CD4-positive, alpha-beta T cell (primary cell): ENCODE results near the gene CLEC11A. TPM values are rescaled to one million over a fixed set of nuclear protein-coding genes. Genes with fewer than 3 reads are reported as not detected.

ENCODE experiments used
- ATAC-seq: fragments of 200-7000 bp; cut with Tn5 transposase; one replicate; pipeline ENCODE4 v1.10.0; 2022; ENCODE audit warnings: mild to moderate bottlenecking; ENCODE audit not compliant: poor library complexity
- CTCF ChIA-PET: fragments of 350-600 bp; sonication (Branson Sonifier 250); formaldehyde crosslinking; loops from one replicate; lab custom pipeline; 2021; ENCODE audit warnings: antibody characterized with exemption, inconsistent platforms; lab: Charles Lee
- POLR2A ChIA-PET: fragments of 350-600 bp; sonication (Branson Sonifier 250); formaldehyde crosslinking; loops from one replicate; lab custom pipeline; 2021; ENCODE audit warnings: antibody characterized with exemption, inconsistent platforms; lab: Charles Lee
- DNase-seq, 14 experiments: peaks; one replicate each; pipeline ENCODE4 v3.0.0-alpha.2; 2013 to 2020; ENCODE audit warnings: mixed read lengths in 2 of 14
- H3K27ac ChIP-seq, 2 donors: one replicate each; pipeline versions ENCODE4 v1.5.1 to v1.7.0; 2013; ENCODE audit warnings: low read length in 2 of 2, low read depth in 1 of 2, mild to moderate bottlenecking in 1 of 2
- H3K27me3 ChIP-seq, 2 experiments: 1 replicate in 1 of 2; 2 replicates in 1 of 2; pipeline versions ENCODE4 v1.6.1 to v1.7.0; 2013; ENCODE audit warnings: low read length in 2 of 2, control low read depth in 1 of 2, mild to moderate bottlenecking in 1 of 2, moderate library complexity in 1 of 2; ENCODE audit not compliant: insufficient read depth in 2 of 2, control insufficient read depth in 1 of 2
- H3K36me3 ChIP-seq: one replicate; pipeline ENCODE4 v1.6.1; 2013; ENCODE audit warnings: low read length, control low read depth; ENCODE audit not compliant: insufficient read depth
- H3K4me1 ChIP-seq: one replicate; pipeline ENCODE4 v1.6.1; 2013; ENCODE audit warnings: low read length, control low read depth; ENCODE audit not compliant: insufficient read depth
- H3K4me3 ChIP-seq: one replicate; pipeline ENCODE4 v1.5.1; 2013; ENCODE audit warnings: mild to moderate bottlenecking, low read length, moderate library complexity
- H3K9me3 ChIP-seq, 2 experiments: 1 replicate in 1 of 2; 2 replicates in 1 of 2; pipeline versions ENCODE4 v1.6.1 to v1.7.0; 2013; ENCODE audit warnings: low read length in 2 of 2, mild to moderate bottlenecking in 2 of 2, control low read depth in 1 of 2, moderate library complexity in 1 of 2; ENCODE audit not compliant: control insufficient read depth in 1 of 2, insufficient read depth in 1 of 2
- H3K27ac Mint-ChIP-seq: one replicate; pipeline ENCODE4 v1.8.0; 2020; ENCODE audit warnings: mixed read lengths
- H3K27me3 Mint-ChIP-seq: one replicate; pipeline ENCODE4 v1.8.0; 2021; ENCODE audit warnings: mixed read lengths
- H3K36me3 Mint-ChIP-seq: one replicate; pipeline ENCODE4 v1.8.0; 2021; ENCODE audit warnings: low read depth, mixed read lengths
- H3K4me1 Mint-ChIP-seq: one replicate; pipeline ENCODE4 v1.8.0; 2021; ENCODE audit warnings: low read depth, mixed read lengths
- H3K4me3 Mint-ChIP-seq: one replicate; pipeline ENCODE4 v1.8.0; 2020; ENCODE audit warnings: mild to moderate bottlenecking, mixed read lengths
- H3K9me3 Mint-ChIP-seq: one replicate; pipeline ENCODE4 v1.8.0; 2020; ENCODE audit warnings: mixed read lengths
- CTCF ChIP-seq: fragments of 200-600 bp; IDR thresholded peaks from one replicate; pipeline ENCODE4 v1.8.0; 2022; ENCODE audit warnings: antibody characterized with exemption, mild to moderate bottlenecking
- intact Hi-C, 2 experiments: fragments of 100-400 bp; cut with DNase I in 1 of 2; cut with micrococcal nuclease in 1 of 2; formaldehyde crosslinking; loops; one replicate each; pipeline versions ENCODE4 v1.15.1 to v1.9.0; 2023 to 2025; cut with DNase I, micrococcal nuclease
- total RNA-seq, 174 experiments: library from RNA in 2 of 174; stranded (reverse) in 2 of 174; gene quantifications; one replicate each; pipeline ENCODE4 v1.2.3 and lab custom pipeline; 2021 to 2026

The CLEC11A gene
- total RNA-seq, 2 experiments from 2014 or later = 3.1 to 3.3 TPM

GRCh38 chr19:50702871-50703829 lies 20.0 kb upstream of the CLEC11A start:
- no peak for ATAC-seq
- Histone ChIP-seq H3K9me3 (peaks cover 0 to 9% of the 10 kb centered on the region in 2 experiments), H3K27ac (no peak overlapping the region), H3K36me3 (no peaks in the 10 kb centered on the region), H3K4me3 (no peak overlapping the region), H3K4me1 (no peaks in the 10 kb centered on the region), H3K27me3 (peaks cover 12 to 30% of the 10 kb centered on the region in 2 experiments)
- ChIA-PET CTCF (no interaction called here), POLR2A (no interaction called here)
- H3K36me3 Mint-ChIP-seq = no peaks in the 10 kb centered on the region
- H3K27me3 Mint-ChIP-seq = peaks cover 69% of the 10 kb centered on the region
- H3K4me1 Mint-ChIP-seq = no peaks in the 10 kb centered on the region
- no peak for DNase-seq
- no peaks in the 10 kb centered on the region for H3K9me3 Mint-ChIP-seq
- H3K27ac Mint-ChIP-seq = no peak overlapping the region
- no peak for TF ChIP-seq CTCF
- intact Hi-C loops = no loop called here
- no peak overlapping the region for H3K4me3 Mint-ChIP-seq

GRCh38 chr19:50703915-50704796 lies 19.0 kb upstream of the CLEC11A start:
- H3K9me3 Mint-ChIP-seq = no peaks in the 10 kb centered on the region
- CTCF ChIA-PET = no interaction called here
- no peaks in the 10 kb centered on the region for H3K4me1 ChIP-seq
- H3K4me3 ChIP-seq = no peak overlapping the region
- ATAC-seq (no peak), DNase-seq (no peak)
- H3K36me3 Mint-ChIP-seq = no peaks in the 10 kb centered on the region
- POLR2A ChIA-PET = no interaction called here
- H3K9me3 ChIP-seq = peaks cover 0 to 9% of the 10 kb centered on the region in 2 experiments
- TF ChIP-seq CTCF = no peak
- no peak overlapping the region for H3K27ac Mint-ChIP-seq
- H3K27me3 ChIP-seq = peaks cover 12 to 33% of the 10 kb centered on the region in 2 experiments
- peaks cover 64% of the 10 kb centered on the region for H3K27me3 Mint-ChIP-seq
- no peak overlapping the region for H3K27ac ChIP-seq
- no peaks in the 10 kb centered on the region for H3K4me1 Mint-ChIP-seq
- intact Hi-C loops = no loop called here
- no peak overlapping the region for H3K4me3 Mint-ChIP-seq
- no peaks in the 10 kb centered on the region for H3K36me3 ChIP-seq

- Histone ChIP-seq H3K27me3 (peaks cover 8 to 33% of the 10 kb centered on the region in 2 experiments), H3K27ac (no peak overlapping the region), H3K36me3 (no peaks in the 10 kb centered on the region), H3K4me1 (no peaks in the 10 kb centered on the region), H3K9me3 (peaks cover 0 to 14% of the 10 kb centered on the region in 2 experiments), H3K4me3 (no peak overlapping the region)
- intact Hi-C loops = loop anchor here (1.0 to 5.0 kb wide), 3 partner anchors 77 to 1538 kb away; no protein-coding TSS in a partner anchor
- no peak overlapping the region for H3K4me3 Mint-ChIP-seq
- CTCF ChIA-PET = no interaction called here
- DNase-seq = peak in 5 of 14 experiments; percentile 8 to 54 (median 34)
- H3K27ac Mint-ChIP-seq = no peak overlapping the region
- peaks cover 54% of the 10 kb centered on the region for H3K27me3 Mint-ChIP-seq
- POLR2A ChIA-PET = interaction anchor here (0.6 kb wide), 1 partner anchor 63 kb away, joined by 3 read pairs; no protein-coding TSS in a partner anchor
- H3K9me3 Mint-ChIP-seq = no peaks in the 10 kb centered on the region
- H3K4me1 Mint-ChIP-seq = no peaks in the 10 kb centered on the region
- ATAC-seq = peak; percentile 71
- H3K36me3 Mint-ChIP-seq = no peaks in the 10 kb centered on the region
- peak; percentile 42 for TF ChIP-seq CTCF
These were observed 17.6 kb upstream of the CLEC11A start for GRCh38 chr19:50705422-50706019.
